Endodermal cell (in vitro differentiated cells): Measurements from ENCODE around the gene ALG14. TPM values are rescaled to one million over a fixed set of nuclear protein-coding genes. Genes with fewer than 3 reads are reported as not detected.

Source experiments
- DNase-seq: peaks from one replicate; pipeline ENCODE4 v3.0.0-alpha.2; 2017
- H3K27ac ChIP-seq: 2 replicates; pipeline ENCODE4 v1.5.1; 2013; ENCODE audit warnings: mild to moderate bottlenecking, low read depth, low read length, moderate library complexity
- H3K27me3 ChIP-seq: 2 replicates; pipeline ENCODE4 v1.6.1; 2013; ENCODE audit warnings: mild to moderate bottlenecking, low read length, moderate library complexity; ENCODE audit not compliant: insufficient read depth, control insufficient read depth, poor library complexity, severe bottlenecking
- H3K36me3 ChIP-seq: 2 replicates; pipeline ENCODE4 v1.7.0; 2013; ENCODE audit warnings: mild to moderate bottlenecking, low read length, moderate library complexity; ENCODE audit not compliant: control insufficient read depth, insufficient read depth
- H3K4me1 ChIP-seq: one replicate; pipeline ENCODE4 v1.7.0; 2013; ENCODE audit warnings: low read length; ENCODE audit not compliant: control insufficient read depth, insufficient read depth
- H3K4me3 ChIP-seq: 2 replicates; pipeline ENCODE4 v1.5.1; 2013; ENCODE audit warnings: mild to moderate bottlenecking, low read length, moderate library complexity
- H3K9ac ChIP-seq: 2 replicates; pipeline ENCODE4 v1.6.1; 2013; ENCODE audit warnings: mild to moderate bottlenecking, low read length, moderate library complexity; ENCODE audit not compliant: poor library complexity, severe bottlenecking; ENCODE audit errors: extremely low read depth
- H3K9me3 ChIP-seq: 2 replicates; pipeline ENCODE4 v1.6.1; 2013; ENCODE audit warnings: mild to moderate bottlenecking, low read length, moderate library complexity; ENCODE audit not compliant: control insufficient read depth
- H3K27ac Mint-ChIP-seq: 2 replicates; pipeline ENCODE4 v1.8.0; 2020; ENCODE audit warnings: mixed read lengths
- H3K27me3 Mint-ChIP-seq: 2 replicates; pipeline ENCODE4 v1.8.0; 2021; ENCODE audit warnings: mild to moderate bottlenecking, mixed read lengths; ENCODE audit not compliant: insufficient read depth
- H3K36me3 Mint-ChIP-seq: 2 replicates; pipeline ENCODE4 v1.8.0; 2020; ENCODE audit warnings: low read depth, mixed read lengths
- H3K4me1 Mint-ChIP-seq: 2 replicates; pipeline ENCODE4 v1.8.0; 2020; ENCODE audit warnings: mixed read lengths
- H3K4me3 Mint-ChIP-seq: 2 replicates; pipeline ENCODE4 v1.8.0; 2020; ENCODE audit warnings: mild to moderate bottlenecking, moderate library complexity, mixed read lengths
- H3K9me3 Mint-ChIP-seq: 2 replicates; pipeline ENCODE4 v1.8.0; 2020; ENCODE audit warnings: mild to moderate bottlenecking, mixed read lengths
- WGBS, 2 experiments: methylation state at CpG; one replicate each; pipeline versions ENCODE4 v1.1.5 to v1.1.7; 2013; ENCODE audit warnings: missing lambda C conversion rate in 2 of 2, mixed read lengths in 1 of 2; ENCODE audit not compliant: insufficient coverage in 1 of 2, insufficient read length in 1 of 2; 5-methylcytosine and 5-hydroxymethylcytosine counted together
- total RNA-seq, 2 donors: library from RNA; stranded (reverse); fragmentation: NEBNext Ultra II Directional in 1 of 2; extraction: Animal tissue kit (Norgen Biotek cat#: 25700) in 1 of 2; gene quantifications; 2 replicates in 1 of 2; 3 replicates in 1 of 2; pipeline ENCODE4 v1.2.1, GENCODE V29; 2021
- TF ChIP-seq, protein P1 (sequence below): fragments of 200-600 bp; sonication (generic); conservative IDR thresholded peaks from 2 replicates; pipeline ENCODE4 v1.5.0; 2021; ENCODE audit warnings: antibody characterized with exemption, mild to moderate bottlenecking

ALG14 gene
- total RNA-seq, 2 donors from 2014 or later = 5.9 to 7.0 TPM

DNA sequence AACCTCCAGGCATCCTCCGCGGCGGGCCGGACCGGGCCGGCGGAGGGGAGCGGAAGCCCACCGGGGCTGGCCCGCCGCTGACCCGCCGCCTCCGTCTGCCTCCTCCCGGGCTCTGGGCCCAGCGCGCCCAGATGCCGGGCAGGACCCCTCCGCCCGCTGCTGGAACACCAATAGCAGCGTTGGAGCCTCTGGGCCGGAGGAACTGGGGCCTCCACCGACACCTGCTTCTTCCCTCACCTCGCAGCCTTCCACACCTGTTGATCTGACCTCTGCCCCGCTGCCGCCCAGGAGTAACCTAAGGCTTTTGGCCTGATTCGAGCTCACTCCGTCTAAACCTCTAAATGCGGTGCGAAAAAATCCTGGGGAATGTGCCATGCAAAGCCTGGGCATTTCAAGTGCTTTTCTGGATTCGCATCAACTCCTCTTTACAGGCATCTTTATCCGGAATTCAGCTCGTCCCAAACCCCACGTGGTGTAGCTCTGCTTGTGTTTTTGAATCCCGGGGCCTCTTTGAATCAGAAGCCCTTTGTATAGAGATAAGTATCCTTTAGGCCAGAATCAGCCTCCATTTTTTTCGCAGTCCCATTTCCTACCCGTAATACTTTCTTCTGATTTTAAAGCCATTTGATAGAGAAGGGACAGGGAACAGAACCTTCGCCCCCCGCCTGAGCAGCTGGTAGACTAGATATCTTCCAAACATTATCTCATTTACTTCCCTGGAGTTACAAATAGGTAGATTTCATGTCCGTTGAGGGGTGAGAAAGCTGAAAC, 145.2 kb downstream of the ALG14 start:
- Mint-ChIP-seq H3K27ac (peak overlapping the region; percentile 99), H3K36me3 (peaks cover 13% of the 10 kb centered on the region), H3K9me3 (no peaks in the 10 kb centered on the region), H3K4me1 (peaks cover 47% of the 10 kb centered on the region), H3K4me3 (peak overlapping the region; percentile 99), H3K27me3 (no peaks in the 10 kb centered on the region)
- Histone ChIP-seq H3K4me1 (peaks cover 13% of the 10 kb centered on the region), H3K27me3 (no peaks in the 10 kb centered on the region), H3K9ac (peak overlapping the region; percentile 81), H3K4me3 (peak overlapping the region; percentile 85), H3K9me3 (no peaks in the 10 kb centered on the region), H3K36me3 (peaks cover 28% of the 10 kb centered on the region), H3K27ac (peak overlapping the region; percentile 90)
- 4 to 10% methylated on average over 24 to 40 of the region's 40 CpGs for WGBS, 2 experiments
- DNase-seq = no peak
- TF ChIP-seq, protein P1, sequence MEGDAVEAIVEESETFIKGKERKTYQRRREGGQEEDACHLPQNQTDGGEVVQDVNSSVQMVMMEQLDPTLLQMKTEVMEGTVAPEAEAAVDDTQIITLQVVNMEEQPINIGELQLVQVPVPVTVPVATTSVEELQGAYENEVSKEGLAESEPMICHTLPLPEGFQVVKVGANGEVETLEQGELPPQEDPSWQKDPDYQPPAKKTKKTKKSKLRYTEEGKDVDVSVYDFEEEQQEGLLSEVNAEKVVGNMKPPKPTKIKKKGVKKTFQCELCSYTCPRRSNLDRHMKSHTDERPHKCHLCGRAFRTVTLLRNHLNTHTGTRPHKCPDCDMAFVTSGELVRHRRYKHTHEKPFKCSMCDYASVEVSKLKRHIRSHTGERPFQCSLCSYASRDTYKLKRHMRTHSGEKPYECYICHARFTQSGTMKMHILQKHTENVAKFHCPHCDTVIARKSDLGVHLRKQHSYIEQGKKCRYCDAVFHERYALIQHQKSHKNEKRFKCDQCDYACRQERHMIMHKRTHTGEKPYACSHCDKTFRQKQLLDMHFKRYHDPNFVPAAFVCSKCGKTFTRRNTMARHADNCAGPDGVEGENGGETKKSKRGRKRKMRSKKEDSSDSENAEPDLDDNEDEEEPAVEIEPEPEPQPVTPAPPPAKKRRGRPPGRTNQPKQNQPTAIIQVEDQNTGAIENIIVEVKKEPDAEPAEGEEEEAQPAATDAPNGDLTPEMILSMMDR = no peak

DNA sequence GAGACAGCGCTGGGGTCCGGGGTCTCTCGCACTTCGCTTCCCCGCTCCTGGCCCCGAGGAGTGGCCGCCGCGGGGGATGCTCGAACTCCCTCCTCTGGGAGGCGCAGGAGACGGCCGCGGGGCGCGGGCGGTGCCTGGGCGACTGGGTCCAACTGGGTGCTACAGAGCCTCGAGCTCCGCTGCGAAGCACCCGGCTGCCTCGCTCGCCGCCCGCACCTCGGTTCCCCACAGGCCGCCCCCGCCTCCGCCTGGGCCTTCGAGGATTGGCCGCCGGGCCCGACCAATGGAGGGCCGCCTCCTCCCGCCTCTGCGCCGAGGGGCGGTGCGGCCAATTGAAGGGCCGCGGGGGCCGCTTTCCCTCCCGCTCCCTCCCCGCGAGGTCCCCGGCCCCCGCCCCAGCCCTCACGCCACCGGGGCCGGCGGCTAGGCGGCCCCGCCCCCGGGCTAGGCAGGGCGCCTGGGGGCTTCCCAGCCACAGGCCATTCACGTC, 145.8 kb downstream of the ALG14 start, which contains the start of gene CNN3:
Gene CNN3, minus strand, starts transcription at position 196 of the 490 bp plus-strand sequence. CDS start 216 bp downstream, outside the sequence.
- H3K27me3 ChIP-seq = no peaks in the 10 kb centered on the region
- 0 to 2% methylated on average over 10 to 57 of the region's 57 CpGs for WGBS, 2 experiments
- DNase-seq = peak; percentile 97
- peaks cover 27% of the 10 kb centered on the region for H3K36me3 ChIP-seq
- peaks cover 17% of the 10 kb centered on the region for H3K36me3 Mint-ChIP-seq
- H3K9me3 ChIP-seq = no peaks in the 10 kb centered on the region
- no peaks in the 10 kb centered on the region for H3K9me3 Mint-ChIP-seq
- H3K27ac Mint-ChIP-seq = peak within 1 kb of the TSS; percentile 100
- TF ChIP-seq, protein P1 = no peak
- H3K4me1 Mint-ChIP-seq = peaks cover 47% of the 10 kb centered on the region
- peak within 1 kb of the TSS; percentile 100 for H3K9ac ChIP-seq
- peaks cover 13% of the 10 kb centered on the region for H3K4me1 ChIP-seq
- H3K4me3 Mint-ChIP-seq = peak within 1 kb of the TSS; percentile 99
- no peaks in the 10 kb centered on the region for H3K27me3 Mint-ChIP-seq
- peak within 1 kb of the TSS; percentile 99 for H3K4me3 ChIP-seq
- peak within 1 kb of the TSS; percentile 100 for H3K27ac ChIP-seq

DNA sequence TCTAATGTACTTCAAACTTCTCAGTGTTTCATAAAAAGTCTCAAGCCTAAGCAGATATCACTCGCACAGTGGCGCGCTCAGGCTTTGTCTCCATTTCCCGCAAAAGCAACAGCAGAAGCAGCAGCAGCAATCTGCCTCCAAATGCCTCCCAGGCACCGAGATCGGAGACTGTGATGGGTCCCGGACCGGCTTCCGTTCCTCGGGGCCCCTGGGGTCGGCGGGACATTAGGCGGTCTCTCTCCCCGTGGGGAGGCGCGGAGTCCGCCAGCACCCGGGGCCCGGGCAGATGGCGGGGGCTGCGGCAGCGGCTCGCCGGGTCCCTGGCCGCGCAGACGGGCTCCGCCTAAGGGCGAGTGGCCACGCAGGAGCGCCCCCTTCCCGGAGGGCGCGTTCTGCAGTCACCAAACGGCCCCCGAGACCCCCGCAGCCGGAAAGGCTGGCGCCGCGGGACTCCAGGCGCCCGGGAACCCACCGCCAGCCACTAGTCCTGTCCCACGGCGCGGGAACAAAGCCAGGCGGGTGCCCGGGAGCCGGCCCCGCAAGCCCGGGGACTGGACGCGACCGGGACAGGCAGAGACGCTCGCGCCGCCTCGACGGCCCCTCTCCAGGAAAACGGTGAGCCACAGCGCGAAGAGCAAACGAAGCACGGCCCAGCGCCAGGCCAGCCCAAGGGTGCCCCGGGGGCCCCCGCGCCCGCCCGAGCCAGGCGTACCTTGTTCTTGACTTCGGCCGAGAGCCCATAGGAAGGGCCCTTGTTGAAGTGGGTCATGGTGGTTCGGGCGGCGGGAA, 146.4 kb downstream of the ALG14 start:
- Mint-ChIP-seq H3K4me3 (peak overlapping the region; percentile 99), H3K27ac (peak overlapping the region; percentile 100), H3K9me3 (no peaks in the 10 kb centered on the region), H3K4me1 (peaks cover 54% of the 10 kb centered on the region), H3K36me3 (peaks cover 20% of the 10 kb centered on the region), H3K27me3 (no peaks in the 10 kb centered on the region)
- Histone ChIP-seq H3K9ac (peak overlapping the region; percentile 100), H3K36me3 (peaks cover 30% of the 10 kb centered on the region), H3K4me1 (peaks cover 16% of the 10 kb centered on the region), H3K4me3 (peak overlapping the region; percentile 99), H3K27me3 (no peaks in the 10 kb centered on the region), H3K27ac (peak overlapping the region; percentile 100), H3K9me3 (no peaks in the 10 kb centered on the region)
- TF ChIP-seq, protein P1 = peak; percentile 76
- peak; percentile 85 for DNase-seq
- 0% methylated on average over 37 to 78 of the region's 78 CpGs for WGBS, 2 experiments
